HepG2 (cell line): ENCODE measurements around the gene VPS9D1. TPM values are rescaled to one million over a fixed set of nuclear protein-coding genes. Genes with fewer than 3 reads are reported as not detected.
A peak's percentile ranks its signal among the peaks of the same experiment; 100 is the strongest.

Experiments
- NFATC3 ChIP-seq: sonication (generic); formaldehyde crosslinking; IDR thresholded peaks from 2 replicates; pipeline ENCODE4 v1.5.1; 2020; ENCODE audit warnings: mild to moderate bottlenecking, missing genetic modification reagents
- PRPF4 ChIP-seq: fragments of 200-400 bp; formaldehyde crosslinking; IDR thresholded peaks from 2 replicates; pipeline ENCODE4 v1.6.1; 2016; ENCODE audit warnings: low read length, low read depth; ENCODE audit not compliant: poor library complexity, severe bottlenecking
- RAD51 ChIP-seq: fragments of 450-650 bp; IDR thresholded peaks from 2 replicates; pipeline ENCODE4 v1.6.1; 2016; ENCODE audit warnings: borderline replicate concordance
- RFXAP ChIP-seq: sonication (generic); formaldehyde crosslinking; IDR thresholded peaks from 2 replicates; pipeline ENCODE4 v1.4.0; 2020; ENCODE audit warnings: missing genetic modification reagents, borderline replicate concordance
- SIN3A ChIP-seq: IDR thresholded peaks from 2 replicates; pipeline ENCODE4 v1.6.1; 2011; ENCODE audit warnings: low read depth, mild to moderate bottlenecking, control low read depth, low read length, borderline replicate concordance
- SRY ChIP-seq: sonication (generic); formaldehyde crosslinking; IDR thresholded peaks from 2 replicates; pipeline ENCODE4 v1.8.0; 2022; ENCODE audit warnings: mild to moderate bottlenecking, missing genetic modification reagents
- TCF12 ChIP-seq, 2 experiments: fragments of 450-650 bp in 1 of 2; sonication (generic) in 1 of 2; formaldehyde crosslinking in 1 of 2; IDR thresholded peaks; 2 replicates each; pipeline versions ENCODE4 v1.6.1 to v1.8.0; 2017 to 2022; ENCODE audit warnings: antibody characterized with exemption in 1 of 2, mild to moderate bottlenecking in 1 of 2, missing genetic modification reagents in 1 of 2, moderate library complexity in 1 of 2
- ZNF446 ChIP-seq: sonication (generic); formaldehyde crosslinking; IDR thresholded peaks from 2 replicates; pipeline ENCODE4 v1.5.0; 2020; ENCODE audit warnings: mild to moderate bottlenecking, missing genetic modification reagents
- ZNF564 ChIP-seq: sonication (generic); formaldehyde crosslinking; IDR thresholded peaks from 2 replicates; pipeline ENCODE4 v1.8.1; 2023; ENCODE audit warnings: mild to moderate bottlenecking, missing genetic modification reagents
- ZNF780A ChIP-seq: sonication (generic); formaldehyde crosslinking; IDR thresholded peaks from 2 replicates; pipeline ENCODE4 v1.8.0; 2022; ENCODE audit warnings: mild to moderate bottlenecking, missing genetic modification reagents, moderate library complexity
- polyA plus RNA-seq, 8 experiments: library from polyadenylated mRNA; depleted of rRNA in 3 of 8; stranded (reverse) in 7 of 8; unstranded in 1 of 8; fragments of >200 nt; fragmentation: Illumina TruSeq in 4 of 8; extraction: Trizol in 4 of 8; gene quantifications; 2 replicates each; pipeline versions ENCODE4 v1.2.1 to v1.2.3, GENCODE V29; 2011 to 2016; ENCODE audit warnings: low read depth in 4 of 8, missing spikeins in 1 of 8, mixed read lengths in 1 of 8; ENCODE audit not compliant: insufficient read depth in 1 of 8
- total RNA-seq, 5 experiments: library from RNA; depleted of rRNA; stranded (reverse); fragments of >200 nt; fragmentation: Illumina TruSeq; extraction: Trizol; gene quantifications; 2 replicates each; pipeline ENCODE4 v1.2.3, GENCODE V29; 2016; ENCODE audit warnings: low read depth in 1 of 5
- TF ChIP-seq, protein P1 (sequence below): sonication (generic); formaldehyde crosslinking; IDR thresholded peaks from 2 replicates; pipeline ENCODE4 v1.4.0; 2020; ENCODE audit warnings: missing genetic modification reagents; ENCODE audit errors: not compliant biosample characterization
- TF ChIP-seq, protein P2 (sequence below): IDR thresholded peaks from 2 replicates; pipeline ENCODE4 v1.6.1; 2016; ENCODE audit warnings: low read depth
- TF ChIP-seq, protein P3 (sequence below): sonication (generic); formaldehyde crosslinking; IDR thresholded peaks from one replicate; pipeline ENCODE4 v1.5.1; 2020; ENCODE audit warnings: mild to moderate bottlenecking, missing genetic modification reagents; ENCODE audit errors: not compliant biosample characterization

Gene VPS9D1
- total and polyA plus RNA-seq, 2 of the 13 experiments (the other 11 are each of a cell fraction or from before 2014, with no cell fraction given) = 10.1 to 13.2 TPM

DNA sequence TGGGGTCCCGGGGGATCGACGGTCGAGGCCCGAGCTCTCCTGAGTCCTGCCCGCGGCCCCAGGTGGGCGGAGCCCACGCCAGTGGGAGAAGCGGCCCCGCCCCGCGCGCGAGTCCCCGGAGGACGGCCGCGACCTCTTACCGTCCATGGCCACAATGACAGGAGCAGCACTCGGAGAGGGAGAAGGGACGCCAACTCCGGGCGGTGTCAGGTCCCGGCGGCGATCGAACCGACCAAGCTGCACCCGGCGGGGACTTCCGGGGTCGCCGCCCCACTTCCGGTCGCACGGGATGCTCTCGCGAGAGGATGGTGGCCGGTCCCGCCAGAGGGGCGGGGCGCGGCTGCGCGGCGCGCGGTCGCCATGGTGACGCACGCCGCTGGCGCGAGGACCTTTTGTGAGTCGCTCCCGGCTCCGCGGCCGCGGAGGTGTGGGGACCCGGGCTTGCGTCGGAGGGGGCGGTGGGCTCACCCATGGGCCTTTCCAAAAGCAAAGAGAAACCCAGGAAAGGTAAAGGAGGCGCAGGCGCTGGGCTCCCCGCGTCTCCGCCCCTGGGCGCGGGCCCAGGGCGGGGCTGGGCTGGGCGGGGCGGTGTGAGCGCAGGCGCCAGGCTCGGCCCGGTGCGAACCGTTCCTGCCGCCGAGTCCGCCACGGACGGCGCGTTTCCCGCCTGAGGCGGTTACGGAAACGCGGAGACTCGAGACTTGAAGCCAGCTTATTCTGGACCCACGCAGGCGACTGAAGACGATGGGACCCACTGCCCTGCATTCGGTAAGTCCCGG is 63.1 kb downstream of the VPS9D1 start, which contains the start of the genes CHMP1A and SPATA33 (continued):
- TF ChIP-seq, protein P1, sequence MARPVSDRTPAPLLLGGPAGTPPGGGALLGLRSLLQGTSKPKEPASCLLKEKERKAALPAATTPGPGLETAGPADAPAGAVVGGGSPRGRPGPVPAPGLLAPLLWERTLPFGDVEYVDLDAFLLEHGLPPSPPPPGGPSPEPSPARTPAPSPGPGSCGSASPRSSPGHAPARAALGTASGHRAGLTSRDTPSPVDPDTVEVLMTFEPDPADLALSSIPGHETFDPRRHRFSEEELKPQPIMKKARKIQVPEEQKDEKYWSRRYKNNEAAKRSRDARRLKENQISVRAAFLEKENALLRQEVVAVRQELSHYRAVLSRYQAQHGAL = peak; percentile 68
- TF ChIP-seq RAD51 = no peak
- TF ChIP-seq ZNF780A = no peak
- TF ChIP-seq, protein P2, sequence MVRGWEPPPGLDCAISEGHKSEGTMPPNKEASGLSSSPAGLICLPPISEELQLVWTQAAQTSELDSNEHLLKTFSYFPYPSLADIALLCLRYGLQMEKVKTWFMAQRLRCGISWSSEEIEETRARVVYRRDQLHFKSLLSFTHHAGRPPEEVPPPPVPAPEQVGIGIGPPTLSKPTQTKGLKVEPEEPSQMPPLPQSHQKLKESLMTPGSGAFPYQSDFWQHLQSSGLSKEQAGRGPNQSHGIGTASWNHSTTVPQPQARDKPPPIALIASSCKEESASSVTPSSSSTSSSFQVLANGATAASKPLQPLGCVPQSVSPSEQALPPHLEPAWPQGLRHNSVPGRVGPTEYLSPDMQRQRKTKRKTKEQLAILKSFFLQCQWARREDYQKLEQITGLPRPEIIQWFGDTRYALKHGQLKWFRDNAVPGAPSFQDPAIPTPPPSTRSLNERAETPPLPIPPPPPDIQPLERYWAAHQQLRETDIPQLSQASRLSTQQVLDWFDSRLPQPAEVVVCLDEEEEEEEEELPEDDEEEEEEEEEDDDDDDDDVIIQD (CRISPR knock-in tag) = no peak
- peak; percentile 40; the same call in 1 of the 2 replicates for TF ChIP-seq NFATC3
- TF ChIP-seq SIN3A = peak; percentile 85; the same call in 1 of the 2 replicates
- TF ChIP-seq, protein P3, sequence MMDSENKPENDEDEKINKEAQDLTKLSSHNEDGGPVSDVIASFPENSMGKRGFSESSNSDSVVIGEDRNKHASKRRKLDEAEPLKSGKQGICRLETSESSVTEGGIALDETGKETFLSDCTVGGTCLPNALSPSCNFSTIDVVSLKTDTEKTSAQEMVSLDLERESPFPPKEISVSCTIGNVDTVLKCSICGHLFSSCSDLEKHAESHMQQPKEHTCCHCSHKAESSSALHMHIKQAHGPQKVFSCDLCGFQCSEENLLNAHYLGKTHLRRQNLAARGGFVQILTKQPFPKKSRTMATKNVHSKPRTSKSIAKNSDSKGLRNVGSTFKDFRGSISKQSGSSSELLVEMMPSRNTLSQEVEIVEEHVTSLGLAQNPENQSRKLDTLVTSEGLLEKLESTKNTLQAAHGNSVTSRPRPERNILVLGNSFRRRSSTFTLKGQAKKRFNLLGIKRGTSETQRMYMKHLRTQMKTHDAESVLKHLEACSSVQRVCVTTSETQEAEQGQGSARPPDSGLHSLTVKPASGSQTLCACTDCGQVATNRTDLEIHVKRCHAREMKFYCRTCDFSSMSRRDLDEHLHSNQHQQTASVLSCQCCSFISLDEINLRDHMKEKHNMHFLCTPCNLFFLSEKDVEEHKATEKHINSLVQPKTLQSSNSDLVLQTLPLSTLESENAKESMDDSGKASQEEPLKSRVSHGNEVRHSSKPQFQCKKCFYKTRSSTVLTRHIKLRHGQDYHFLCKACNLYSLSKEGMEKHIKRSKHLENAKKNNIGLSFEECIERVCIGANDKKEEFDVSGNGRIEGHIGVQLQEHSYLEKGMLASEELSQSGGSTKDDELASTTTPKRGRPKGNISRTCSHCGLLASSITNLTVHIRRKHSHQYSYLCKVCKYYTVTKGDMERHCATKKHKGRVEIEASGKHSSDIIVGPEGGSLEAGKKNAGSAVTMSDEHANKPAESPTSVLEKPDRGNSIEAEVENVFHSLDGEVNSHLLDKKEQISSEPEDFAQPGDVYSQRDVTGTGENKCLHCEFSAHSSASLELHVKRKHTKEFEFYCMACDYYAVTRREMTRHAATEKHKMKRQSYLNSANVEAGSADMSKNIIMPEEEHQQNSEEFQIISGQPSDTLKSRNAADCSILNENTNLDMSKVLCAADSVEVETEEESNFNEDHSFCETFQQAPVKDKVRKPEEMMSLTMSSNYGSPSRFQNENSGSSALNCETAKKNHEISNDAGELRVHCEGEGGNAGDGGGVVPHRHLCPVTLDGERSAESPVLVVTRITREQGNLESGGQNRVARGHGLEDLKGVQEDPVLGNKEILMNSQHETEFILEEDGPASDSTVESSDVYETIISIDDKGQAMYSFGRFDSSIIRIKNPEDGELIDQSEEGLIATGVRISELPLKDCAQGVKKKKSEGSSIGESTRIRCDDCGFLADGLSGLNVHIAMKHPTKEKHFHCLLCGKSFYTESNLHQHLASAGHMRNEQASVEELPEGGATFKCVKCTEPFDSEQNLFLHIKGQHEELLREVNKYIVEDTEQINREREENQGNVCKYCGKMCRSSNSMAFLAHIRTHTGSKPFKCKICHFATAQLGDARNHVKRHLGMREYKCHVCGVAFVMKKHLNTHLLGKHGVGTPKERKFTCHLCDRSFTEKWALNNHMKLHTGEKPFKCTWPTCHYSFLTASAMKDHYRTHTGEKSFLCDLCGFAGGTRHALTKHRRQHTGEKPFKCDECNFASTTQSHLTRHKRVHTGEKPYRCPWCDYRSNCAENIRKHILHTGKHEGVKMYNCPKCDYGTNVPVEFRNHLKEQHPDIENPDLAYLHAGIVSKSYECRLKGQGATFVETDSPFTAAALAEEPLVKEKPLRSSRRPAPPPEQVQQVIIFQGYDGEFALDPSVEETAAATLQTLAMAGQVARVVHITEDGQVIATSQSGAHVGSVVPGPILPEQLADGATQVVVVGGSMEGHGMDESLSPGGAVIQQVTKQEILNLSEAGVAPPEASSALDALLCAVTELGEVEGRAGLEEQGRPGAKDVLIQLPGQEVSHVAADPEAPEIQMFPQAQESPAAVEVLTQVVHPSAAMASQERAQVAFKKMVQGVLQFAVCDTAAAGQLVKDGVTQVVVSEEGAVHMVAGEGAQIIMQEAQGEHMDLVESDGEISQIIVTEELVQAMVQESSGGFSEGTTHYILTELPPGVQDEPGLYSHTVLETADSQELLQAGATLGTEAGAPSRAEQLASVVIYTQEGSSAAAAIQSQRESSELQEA = peak; percentile 11
- no peak; the same call in none of the 2 replicates for TF ChIP-seq ZNF564
- no peak for TF ChIP-seq TCF12 (IDR thresholded peaks at IDR 0.05)
- peak; percentile 76; the same call in 1 of the 2 replicates for TF ChIP-seq TCF12 (CRISPR knock-in tag; IDR thresholded peaks at IDR 0.05)
- TF ChIP-seq ZNF446 (CRISPR knock-in tag) = 0 out of 2 replicates have a peak, but pooled peaks have one; percentile 32
- no peak for TF ChIP-seq PRPF4
- TF ChIP-seq SRY (CRISPR knock-in tag) = peak; percentile 69; the same call in 1 of the 2 replicates
- peak; percentile 48; the same call in 1 of the 2 replicates for TF ChIP-seq RFXAP (CRISPR knock-in tag)
